Osteoblast (primary cell): ENCODE measurements around the gene C4B. TPM values are rescaled to one million over a fixed set of nuclear protein-coding genes. Genes with fewer than 3 reads are reported as not detected.
"Not testable (repeated sequence)": the region's sequence is repeated elsewhere in the genome, so short reads cannot be mapped to it uniquely, and the experiment has no call there.

Source experiments
- DNase-seq: peaks from one replicate; pipeline ENCODE4 v3.0.0; 2011; ENCODE audit warnings: low spot score, mixed read lengths; ENCODE audit not compliant: insufficient read length; ENCODE audit errors: missing footprints
- H2AFZ ChIP-seq: 2 replicates; pipeline ENCODE4 v1.6.0; 2011; ENCODE audit warnings: mild to moderate bottlenecking, low read length
- H3K27ac ChIP-seq: 2 replicates; pipeline ENCODE4 v1.5.1; 2011; ENCODE audit warnings: mild to moderate bottlenecking, low read depth, low read length, moderate library complexity
- H3K27me3 ChIP-seq: 2 replicates; pipeline ENCODE4 v1.6.0; 2012; ENCODE audit warnings: mild to moderate bottlenecking, control low read depth, inconsistent platforms, low read length, moderate library complexity; ENCODE audit not compliant: insufficient read depth
- H3K36me3 ChIP-seq: 2 replicates; pipeline ENCODE4 v1.5.1; 2011; ENCODE audit warnings: mild to moderate bottlenecking, low read length, control low read depth, moderate library complexity; ENCODE audit not compliant: insufficient read depth
- H3K4me1 ChIP-seq: 2 replicates; pipeline ENCODE4 v1.5.1; 2011; ENCODE audit warnings: mild to moderate bottlenecking, low read length, control low read depth, moderate library complexity; ENCODE audit not compliant: insufficient read depth
- H3K4me2 ChIP-seq: 2 replicates; pipeline ENCODE4 v1.6.0; 2011; ENCODE audit warnings: mild to moderate bottlenecking, low read length; ENCODE audit not compliant: insufficient read depth
- H3K4me3 ChIP-seq: fragments of 200-600 bp; sonication (generic); 3 replicates; pipeline ENCODE4 v1.5.1; 2012; ENCODE audit warnings: mild to moderate bottlenecking, low read length, inconsistent platforms; ENCODE audit not compliant: insufficient read depth
- H3K79me2 ChIP-seq: 2 replicates; pipeline ENCODE4 v1.6.0; 2012; ENCODE audit warnings: mild to moderate bottlenecking, low read length, control low read depth, inconsistent platforms; ENCODE audit not compliant: insufficient read depth
- H3K9me3 ChIP-seq: 2 replicates; pipeline ENCODE4 v1.5.1; 2011; ENCODE audit warnings: low read depth, low read length, control low read depth
- H4K20me1 ChIP-seq: 2 replicates; pipeline ENCODE4 v1.6.0; 2012; ENCODE audit warnings: mild to moderate bottlenecking, low read length, control low read depth; ENCODE audit not compliant: insufficient read depth
- CTCF ChIP-seq: IDR thresholded peaks from 2 replicates; pipeline ENCODE4 v1.5.1; 2011; ENCODE audit warnings: mild to moderate bottlenecking, low read depth, low read length, moderate library complexity; ENCODE audit errors: extremely low read depth
- total RNA-seq: library from RNA; depleted of rRNA; stranded (reverse); fragments of >200 nt; gene quantifications from 2 replicates; pipeline ENCODE4 v1.2.3, GENCODE V29; 2012

The C4B gene
- total RNA-seq: 4.1 and 6.5 TPM in 2 replicates

- not testable (repeated sequence) for DNase-seq, H2AFZ ChIP-seq, H3K9me3 ChIP-seq, H3K36me3 ChIP-seq, H3K79me2 ChIP-seq, H4K20me1 ChIP-seq, H3K27ac ChIP-seq, H3K4me3 ChIP-seq, H3K4me2 ChIP-seq, H3K27me3 ChIP-seq, H3K4me1 ChIP-seq
These were observed at the start of gene C4B for GRCh38 chr6:32014547-32014946. Gene C4B, plus strand, starts transcription at chr6:32014795. Its CDS starts 51 bp downstream, at chr6:32014846.

- no peak for TF ChIP-seq CTCF
- Histone ChIP-seq H3K9me3 (no peaks in the 10 kb centered on the region), H3K27ac (no peak overlapping the region), H3K4me3 (no peak overlapping the region), H3K4me1 (peaks cover 13% of the 10 kb centered on the region), H3K27me3 (no peaks in the 10 kb centered on the region), H3K4me2 (no peak overlapping the region), H3K36me3 (peaks cover 92% of the 10 kb centered on the region), H2AFZ (no peak overlapping the region), H4K20me1 (peaks cover 4% of the 10 kb centered on the region), H3K79me2 (peaks cover 31% of the 10 kb centered on the region)
- DNase-seq: peak; percentile 36
These were observed 48.9 kb upstream of the C4B start for GRCh38 chr6:31965700-31966099.

GRCh38 chr6:31966506-31966905 is 48.1 kb upstream of the C4B start:
- H3K4me3 ChIP-seq: no peak overlapping the region
- H3K27ac ChIP-seq: no peak overlapping the region
- no peak overlapping the region for H3K4me2 ChIP-seq
- H2AFZ ChIP-seq: no peak overlapping the region
- H3K36me3 ChIP-seq: peaks cover 84% of the 10 kb centered on the region
- no peaks in the 10 kb centered on the region for H3K27me3 ChIP-seq
- TF ChIP-seq CTCF: no peak
- H3K4me1 ChIP-seq: peaks cover 20% of the 10 kb centered on the region
- peaks cover 4% of the 10 kb centered on the region for H4K20me1 ChIP-seq
- H3K79me2 ChIP-seq: peaks cover 31% of the 10 kb centered on the region
- no peaks in the 10 kb centered on the region for H3K9me3 ChIP-seq
- peak; percentile 39 for DNase-seq

- Histone ChIP-seq H3K36me3 (peaks cover 76% of the 10 kb centered on the region), H4K20me1 (peaks cover 4% of the 10 kb centered on the region), H3K27ac (no peak overlapping the region), H3K79me2 (peaks cover 32% of the 10 kb centered on the region), H2AFZ (no peak overlapping the region), H3K27me3 (no peaks in the 10 kb centered on the region), H3K4me2 (no peak overlapping the region), H3K4me1 (peaks cover 20% of the 10 kb centered on the region), H3K9me3 (no peaks in the 10 kb centered on the region), H3K4me3 (no peak overlapping the region)
- TF ChIP-seq CTCF: no peak
- DNase-seq: peak; percentile 54
These were observed 47.3 kb upstream of the C4B start for GRCh38 chr6:31966997-31967925.
